Spleen (tissue), 11 donors: ENCODE measurements around the gene RNF181. TPM values are rescaled to one million over a fixed set of nuclear protein-coding genes. Genes with fewer than 3 reads are reported as not detected.
"Not testable (repeated sequence)": the region's sequence is repeated elsewhere in the genome, so short reads cannot be mapped to it uniquely, and the experiment has no call there.

Experiments used
- DNase-seq: peaks from one replicate; pipeline ENCODE4 v3.0.0-alpha.2; 2020
- H3K27ac ChIP-seq, 8 donors: fragments of 200-600 bp; sonication (generic) in 7 of 8; 1 replicate in 4 of 8; 2 replicates in 4 of 8; pipeline versions ENCODE4 v1.5.0 to v1.8.0; 2016 to 2021; ENCODE audit warnings: inconsistent platforms in 4 of 8, mild to moderate bottlenecking in 4 of 8, moderate library complexity in 1 of 8
- H3K27me3 ChIP-seq, 7 donors: fragments of 200-600 bp; sonication (generic) in 6 of 7; replicated peaks in 1 of 7; 1 replicate in 4 of 7; 2 replicates in 3 of 7; pipeline versions ENCODE4 v1.5.0 to v1.8.0; 2016 to 2021; ENCODE audit warnings: inconsistent platforms in 3 of 7, mild to moderate bottlenecking in 1 of 7
- H3K36me3 ChIP-seq, 6 donors: fragments of 200-600 bp; sonication (generic) in 5 of 6; 1 replicate in 4 of 6; 2 replicates in 2 of 6; pipeline versions ENCODE4 v1.5.0 to v1.8.0; 2016 to 2021; ENCODE audit warnings: inconsistent platforms in 2 of 6
- H3K4me1 ChIP-seq, 6 donors: fragments of 200-600 bp; sonication (generic) in 5 of 6; 1 replicate in 3 of 6; 2 replicates in 3 of 6; pipeline versions ENCODE4 v1.5.0 to v1.8.0; 2016 to 2021; ENCODE audit warnings: inconsistent platforms in 3 of 6
- H3K4me3 ChIP-seq, 8 donors: fragments of 200-600 bp; sonication (generic) in 7 of 8; 1 replicate in 4 of 8; 2 replicates in 4 of 8; pipeline versions ENCODE4 v1.5.0 to v1.8.0; 2016 to 2021; ENCODE audit warnings: inconsistent platforms in 4 of 8, mild to moderate bottlenecking in 4 of 8, moderate library complexity in 2 of 8
- H3K9me3 ChIP-seq, 8 donors: fragments of 200-600 bp; sonication (generic) in 7 of 8; 1 replicate in 4 of 8; 2 replicates in 4 of 8; pipeline versions ENCODE4 v1.5.0 to v1.8.0; 2016 to 2021; ENCODE audit warnings: inconsistent platforms in 4 of 8
- CTCF ChIP-seq, 11 experiments: fragments of 200-600 bp in 7 of 11; fragments of 450-650 bp in 4 of 11; sonication (generic) in 4 of 11; IDR thresholded peaks in 8 of 11; conservative IDR thresholded peaks in 3 of 11; 1 replicate in 7 of 11; 2 replicates in 4 of 11; pipeline versions ENCODE4 v1.4.0 to v1.8.0; 2016 to 2021; ENCODE audit warnings: antibody characterized with exemption in 11 of 11, inconsistent platforms in 4 of 11, mild to moderate bottlenecking in 1 of 11
- POLR2A ChIP-seq, 3 donors: fragments of 450-650 bp; IDR thresholded peaks; one replicate each; pipeline ENCODE4 v1.5.1; 2017; ENCODE audit warnings: antibody characterized with exemption in 3 of 3, mild to moderate bottlenecking in 1 of 3
- POLR2AphosphoS5 ChIP-seq, 3 donors: sonication (generic); formaldehyde crosslinking; IDR thresholded peaks; one replicate each; pipeline ENCODE4 v1.5.1; 2017; ENCODE audit warnings: antibody characterized with exemption in 3 of 3
- WGBS, 5 donors: extraction: QIAGEN DNeasy Blood & Tissue Kit in 3 of 5; methylation state at CpG; one replicate each; pipeline versions ENCODE4 v1.1.5 to v1.1.7; 2013 to 2018; 5-methylcytosine and 5-hydroxymethylcytosine counted together
- intact Hi-C: fragments of 100-400 bp; cut with DNase I; formaldehyde crosslinking; loops from one replicate; pipeline ENCODE4 v1.15.0; 2023; ENCODE audit warnings: low total_unique reads
- polyA plus RNA-seq, 3 donors: library from polyadenylated mRNA; stranded (reverse); fragments of 200-250 nt; gene quantifications; one replicate each; pipeline ENCODE4 v1.2.1, GENCODE V29; 2013
- total RNA-seq, 7 donors: library from RNA; depleted of rRNA in 3 of 7; stranded (reverse); fragments of >200 nt in 3 of 7; fragmentation: NEBNext Ultra II Directional in 4 of 7; extraction: Animal tissue kit (Norgen Biotek cat#: 25700) in 4 of 7; gene quantifications; one replicate each; pipeline versions ENCODE4 v1.1.0 to v1.2.1, GENCODE V29; 2016 to 2021
- donor health status: healthy with polysubstance abuse.
- donor health status: DM: no; HTN: no; CAD: no; lungs with moderate emphysema.
- donor health status: DM: no; HTN: no; CAD: no.
- donor health status: Bipolar disorder and iron deficiency.
- donor health status: healthy.
- donor health status: DM: no; HTN: no; CAD: no.
- donor health status: DM: yes; HTN: yes; CAD: no.

Gene RNF181
- total and polyA plus RNA-seq, 10 donors, result 72.9 to 184 (median 123) TPM

GRCh38 chr2:85588645-85589044 is 6.9 kb upstream of the RNF181 start:
- no peaks in the 10 kb centered on the region for H3K9me3 ChIP-seq
- peak overlapping the region in 7 of 8 donors; percentile 15 to 93 (median 86) for H3K27ac ChIP-seq
- peaks cover 48 to 99% (median 77%) of the 10 kb centered on the region in 6 donors for H3K4me1 ChIP-seq
- intact Hi-C loops, result no loop called here
- DNase-seq, result no peak
- no peak overlapping the region for H3K4me3 ChIP-seq
- WGBS, 5 donors, result 62 to 80% (median 74%) methylated on average over 4 of the region's 4 CpGs
- TF ChIP-seq POLR2A (IDR thresholded peaks at IDR 0.05), result no peak
- no peaks in the 10 kb centered on the region for H3K27me3 ChIP-seq
- H3K36me3 ChIP-seq, result peaks cover 0 to 12% (median 0%) of the 10 kb centered on the region in 6 donors

- Histone ChIP-seq H3K27ac (peak overlapping the region in 3 of 8 donors; percentile 91 to 93 (median 92)), H3K9me3 (no peaks in the 10 kb centered on the region), H3K27me3 (no peaks in the 10 kb centered on the region), H3K36me3 (peaks cover 0 to 12% (median 0%) of the 10 kb centered on the region in 6 donors), H3K4me3 (no peak overlapping the region), H3K4me1 (peaks cover 44 to 99% (median 75%) of the 10 kb centered on the region in 6 donors)
- 84 to 98% (median 95%) methylated on average over 4 of the region's 4 CpGs for WGBS, 5 donors
- no peak for DNase-seq
- intact Hi-C loops, result no loop called here
- TF ChIP-seq POLR2AphosphoS5 (IDR thresholded peaks at IDR 0.05) (no peak), CTCF (IDR thresholded peaks at IDR 0.05 in 8 of 11, conservative IDR thresholded peaks at IDR 0.05 in 3 of 11) (no peak), POLR2A (IDR thresholded peaks at IDR 0.05) (no peak)
Measured at GRCh38 chr2:85589181-85589580, 6.4 kb upstream of the RNF181 start.

- intact Hi-C loops, result no loop called here
- H3K9me3 ChIP-seq, result no peaks in the 10 kb centered on the region
- H3K27me3 ChIP-seq, result no peaks in the 10 kb centered on the region
- peaks cover 0 to 12% (median 0%) of the 10 kb centered on the region in 6 donors for H3K36me3 ChIP-seq
- 38 to 59% (median 46%) methylated on average over 7 of the region's 7 CpGs for WGBS, 5 donors
- H3K4me3 ChIP-seq, result no peak overlapping the region
- H3K27ac ChIP-seq, result peak overlapping the region in 6 of 8 donors; percentile 10 to 93 (median 74)
- peaks cover 43 to 99% (median 76%) of the 10 kb centered on the region in 6 donors for H3K4me1 ChIP-seq
- TF ChIP-seq POLR2AphosphoS5 (IDR thresholded peaks at IDR 0.05) (peak in 1 of 3 donors; percentile 46), POLR2A (IDR thresholded peaks at IDR 0.05) (no peak)
- no peak for DNase-seq
Measured at GRCh38 chr2:85589982-85590791, 5.4 kb upstream of the RNF181 start.

- Histone ChIP-seq H3K4me3 (no peak overlapping the region), H3K27ac (peak overlapping the region in 5 of 8 donors; percentile 53 to 93 (median 91)), H3K4me1 (peaks cover 35 to 95% (median 69%) of the 10 kb centered on the region in 6 donors), H3K36me3 (peaks cover 0 to 12% (median 0%) of the 10 kb centered on the region in 6 donors), H3K9me3 (no peaks in the 10 kb centered on the region), H3K27me3 (no peaks in the 10 kb centered on the region)
- TF ChIP-seq CTCF (IDR thresholded peaks at IDR 0.05 in 8 of 11, conservative IDR thresholded peaks at IDR 0.05 in 3 of 11) (no peak), POLR2A (IDR thresholded peaks at IDR 0.05) (no peak), POLR2AphosphoS5 (IDR thresholded peaks at IDR 0.05) (no peak)
- WGBS, 5 donors, result 59 to 98% (median 76%) methylated on average over 2 of the region's 2 CpGs
- intact Hi-C loops, result no loop called here
- no peak for DNase-seq
Measured at GRCh38 chr2:85590950-85591349, 4.6 kb upstream of the RNF181 start.

GRCh38 chr2:85591563-85591962 is 4.0 kb upstream of the RNF181 start:
- Histone ChIP-seq H3K4me1 (peaks cover 36 to 95% (median 69%) of the 10 kb centered on the region in 6 donors), H3K4me3 (no peak overlapping the region)
- WGBS, 5 donors, result 80 to 90% (median 87%) methylated on average over 11 to 12 of the region's 12 CpGs

GRCh38 chr2:85592299-85592698 is 3.2 kb upstream of the RNF181 start:
- H3K4me3 ChIP-seq, DNase-seq, H3K9me3 ChIP-seq, H3K27me3 ChIP-seq, intact Hi-C loops: not testable (repeated sequence)
- peaks cover 0 to 21% (median 6%) of the 10 kb centered on the region in 6 donors for H3K36me3 ChIP-seq
- H3K27ac ChIP-seq, result peak overlapping the region in 1 of 8 donors; percentile 92
- H3K4me1 ChIP-seq, result peaks cover 42 to 95% (median 69%) of the 10 kb centered on the region in 6 donors
- 92 to 97% (median 93%) methylated on average over 9 of the region's 9 CpGs for WGBS, 5 donors

More at GRCh38 chr2:85591563-85591962, 4.0 kb upstream of the RNF181 start:
- peak overlapping the region in 4 of 8 donors; percentile 57 to 93 (median 92) for H3K27ac ChIP-seq
- H3K9me3 ChIP-seq, result no peaks in the 10 kb centered on the region
- DNase-seq, result no peak
- H3K27me3 ChIP-seq, result no peaks in the 10 kb centered on the region
- H3K36me3 ChIP-seq, result peaks cover 0 to 13% (median 0%) of the 10 kb centered on the region in 6 donors
- TF ChIP-seq CTCF (IDR thresholded peaks at IDR 0.05 in 8 of 11, conservative IDR thresholded peaks at IDR 0.05 in 3 of 11), result no peak
- TF ChIP-seq POLR2AphosphoS5 (IDR thresholded peaks at IDR 0.05), result peak in 2 of 3 donors; percentile 29 to 32
- intact Hi-C loops, result no loop called here
